Lower leg skin (tissue), 3 donors: Measurements from ENCODE around the gene TXNDC15.

Source experiments
- POLR2A ChIP-seq, 2 donors: fragments of 450-650 bp; IDR thresholded peaks; one replicate each; pipeline ENCODE4 v1.6.1; 2016 to 2017; ENCODE audit warnings: antibody characterized with exemption in 2 of 2, mild to moderate bottlenecking in 1 of 2, moderate library complexity in 1 of 2
- TF ChIP-seq, protein P1 (sequence below), 3 donors: fragments of 450-650 bp; IDR thresholded peaks; one replicate each; pipeline ENCODE4 v1.5.1; 2016; ENCODE audit warnings: antibody characterized with exemption in 3 of 3, mild to moderate bottlenecking in 3 of 3, moderate library complexity in 2 of 3

DNA sequence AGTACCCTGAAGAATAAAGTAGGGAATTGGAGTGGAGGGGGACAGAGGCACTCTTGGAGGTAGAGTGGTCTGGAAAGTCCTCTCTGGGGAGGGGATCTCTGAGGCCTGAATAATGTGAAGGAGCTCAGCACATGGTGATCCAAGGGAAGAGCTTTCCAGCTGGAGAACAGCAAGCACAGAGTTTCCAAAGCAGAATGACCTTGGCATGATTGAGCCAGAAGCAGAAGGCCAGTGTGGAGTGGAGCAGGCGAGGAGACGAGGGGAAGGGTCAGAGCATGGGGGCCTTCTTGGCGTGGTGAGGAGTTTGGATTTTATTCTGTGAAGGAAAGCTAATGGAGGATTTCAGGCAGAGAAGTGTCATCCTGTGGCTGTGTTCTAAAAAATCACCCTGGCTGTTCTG is 39.1 kb downstream of the TXNDC15 start:
- TF ChIP-seq, protein P1, sequence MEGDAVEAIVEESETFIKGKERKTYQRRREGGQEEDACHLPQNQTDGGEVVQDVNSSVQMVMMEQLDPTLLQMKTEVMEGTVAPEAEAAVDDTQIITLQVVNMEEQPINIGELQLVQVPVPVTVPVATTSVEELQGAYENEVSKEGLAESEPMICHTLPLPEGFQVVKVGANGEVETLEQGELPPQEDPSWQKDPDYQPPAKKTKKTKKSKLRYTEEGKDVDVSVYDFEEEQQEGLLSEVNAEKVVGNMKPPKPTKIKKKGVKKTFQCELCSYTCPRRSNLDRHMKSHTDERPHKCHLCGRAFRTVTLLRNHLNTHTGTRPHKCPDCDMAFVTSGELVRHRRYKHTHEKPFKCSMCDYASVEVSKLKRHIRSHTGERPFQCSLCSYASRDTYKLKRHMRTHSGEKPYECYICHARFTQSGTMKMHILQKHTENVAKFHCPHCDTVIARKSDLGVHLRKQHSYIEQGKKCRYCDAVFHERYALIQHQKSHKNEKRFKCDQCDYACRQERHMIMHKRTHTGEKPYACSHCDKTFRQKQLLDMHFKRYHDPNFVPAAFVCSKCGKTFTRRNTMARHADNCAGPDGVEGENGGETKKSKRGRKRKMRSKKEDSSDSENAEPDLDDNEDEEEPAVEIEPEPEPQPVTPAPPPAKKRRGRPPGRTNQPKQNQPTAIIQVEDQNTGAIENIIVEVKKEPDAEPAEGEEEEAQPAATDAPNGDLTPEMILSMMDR (IDR thresholded peaks at IDR 0.05): no peak
- TF ChIP-seq POLR2A (IDR thresholded peaks at IDR 0.05): no peak
